Measurements from ENCODE around the gene SLC31A2.

DNA sequence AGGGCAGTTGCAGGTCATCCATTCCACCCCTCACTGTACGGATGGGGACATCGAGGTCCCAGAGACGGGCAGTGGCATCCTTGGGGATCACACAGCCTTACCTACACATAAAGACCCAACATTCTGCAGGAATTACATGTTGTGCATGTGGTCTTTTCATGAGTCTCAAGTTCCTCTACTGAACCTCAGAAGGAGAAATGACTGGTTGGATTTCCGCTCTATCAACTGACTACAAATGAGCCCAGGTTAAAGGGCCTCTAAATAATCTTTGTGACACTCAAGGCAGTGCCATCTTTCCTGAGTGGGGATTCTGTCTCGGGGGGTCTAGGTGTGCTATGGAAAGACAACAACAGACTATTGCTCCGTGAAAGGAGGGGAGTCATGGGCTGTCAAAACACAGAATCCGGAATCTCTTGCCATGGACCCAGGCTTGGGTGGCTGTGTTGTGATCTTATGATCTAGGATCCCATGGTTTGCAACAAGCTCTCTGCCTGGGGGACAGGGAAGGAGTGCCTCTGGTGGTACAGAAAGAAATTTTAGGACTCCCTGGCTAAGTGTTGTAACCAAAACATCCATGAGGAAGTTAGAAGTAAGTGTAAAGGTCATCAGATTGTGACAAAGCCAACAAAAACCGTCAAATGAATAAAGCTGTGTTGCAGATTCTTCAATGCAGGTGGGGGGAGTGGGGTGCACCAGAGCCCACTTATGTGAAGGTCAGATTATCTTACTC, 1.9 kb upstream of the SLC31A2 start:
- TF ChIP-seq, protein P1, sequence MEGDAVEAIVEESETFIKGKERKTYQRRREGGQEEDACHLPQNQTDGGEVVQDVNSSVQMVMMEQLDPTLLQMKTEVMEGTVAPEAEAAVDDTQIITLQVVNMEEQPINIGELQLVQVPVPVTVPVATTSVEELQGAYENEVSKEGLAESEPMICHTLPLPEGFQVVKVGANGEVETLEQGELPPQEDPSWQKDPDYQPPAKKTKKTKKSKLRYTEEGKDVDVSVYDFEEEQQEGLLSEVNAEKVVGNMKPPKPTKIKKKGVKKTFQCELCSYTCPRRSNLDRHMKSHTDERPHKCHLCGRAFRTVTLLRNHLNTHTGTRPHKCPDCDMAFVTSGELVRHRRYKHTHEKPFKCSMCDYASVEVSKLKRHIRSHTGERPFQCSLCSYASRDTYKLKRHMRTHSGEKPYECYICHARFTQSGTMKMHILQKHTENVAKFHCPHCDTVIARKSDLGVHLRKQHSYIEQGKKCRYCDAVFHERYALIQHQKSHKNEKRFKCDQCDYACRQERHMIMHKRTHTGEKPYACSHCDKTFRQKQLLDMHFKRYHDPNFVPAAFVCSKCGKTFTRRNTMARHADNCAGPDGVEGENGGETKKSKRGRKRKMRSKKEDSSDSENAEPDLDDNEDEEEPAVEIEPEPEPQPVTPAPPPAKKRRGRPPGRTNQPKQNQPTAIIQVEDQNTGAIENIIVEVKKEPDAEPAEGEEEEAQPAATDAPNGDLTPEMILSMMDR (IDR thresholded peaks at IDR 0.05): no peak
- TF ChIP-seq POLR2A (IDR thresholded peaks at IDR 0.05): no peak
- no peak for TF ChIP-seq POLR2AphosphoS5 (IDR thresholded peaks at IDR 0.05)
